ENCODE measurements around the gene ATXN2.
"Not testable (repeated sequence)": the region's sequence is repeated elsewhere in the genome, so short reads cannot be mapped to it uniquely, and the experiment has no call there.

The ATXN2 gene

GRCh38 chr12:111600205-111600642 lies 1.1 kb upstream of the ATXN2 start:
- no peak for DNase-seq

DNA sequence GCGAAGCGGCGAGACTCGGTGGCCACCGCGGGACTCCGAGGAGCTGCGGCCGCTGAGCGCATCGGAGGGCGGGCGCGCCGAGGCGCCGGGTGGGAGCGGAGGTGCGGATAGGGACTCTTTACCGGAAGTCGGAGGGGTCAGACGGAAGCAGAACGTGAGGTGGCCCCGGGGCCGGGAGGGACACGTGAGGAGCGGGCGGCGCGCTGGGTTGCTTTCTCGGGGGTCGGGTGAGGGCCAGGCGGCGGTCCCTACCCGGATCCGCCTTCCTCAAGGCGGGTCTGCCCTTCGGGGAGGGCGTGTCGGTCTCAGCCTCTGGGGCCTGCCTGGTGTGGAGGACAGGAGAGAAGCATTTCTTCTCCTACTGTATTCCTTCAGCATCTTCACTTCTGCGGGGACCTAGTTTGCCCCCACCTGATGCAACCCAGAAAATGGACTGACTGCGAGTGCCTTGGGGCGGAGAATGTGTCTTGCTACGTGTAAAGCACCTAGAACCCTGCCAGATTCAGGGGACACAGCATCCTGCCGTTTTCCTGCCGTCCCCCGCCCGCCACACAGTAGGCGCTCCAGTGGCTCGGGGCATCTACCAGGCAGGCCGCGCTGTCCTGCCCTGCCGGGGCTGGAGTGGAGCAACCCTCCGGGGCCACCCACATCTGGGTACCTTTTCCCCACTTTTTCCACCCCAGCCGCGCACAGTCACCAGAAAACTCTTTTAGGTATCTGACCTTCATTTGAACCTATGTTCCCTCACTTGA lies 514 bp upstream of the ATXN2 start:
- peak; percentile 88 for DNase-seq

DNA sequence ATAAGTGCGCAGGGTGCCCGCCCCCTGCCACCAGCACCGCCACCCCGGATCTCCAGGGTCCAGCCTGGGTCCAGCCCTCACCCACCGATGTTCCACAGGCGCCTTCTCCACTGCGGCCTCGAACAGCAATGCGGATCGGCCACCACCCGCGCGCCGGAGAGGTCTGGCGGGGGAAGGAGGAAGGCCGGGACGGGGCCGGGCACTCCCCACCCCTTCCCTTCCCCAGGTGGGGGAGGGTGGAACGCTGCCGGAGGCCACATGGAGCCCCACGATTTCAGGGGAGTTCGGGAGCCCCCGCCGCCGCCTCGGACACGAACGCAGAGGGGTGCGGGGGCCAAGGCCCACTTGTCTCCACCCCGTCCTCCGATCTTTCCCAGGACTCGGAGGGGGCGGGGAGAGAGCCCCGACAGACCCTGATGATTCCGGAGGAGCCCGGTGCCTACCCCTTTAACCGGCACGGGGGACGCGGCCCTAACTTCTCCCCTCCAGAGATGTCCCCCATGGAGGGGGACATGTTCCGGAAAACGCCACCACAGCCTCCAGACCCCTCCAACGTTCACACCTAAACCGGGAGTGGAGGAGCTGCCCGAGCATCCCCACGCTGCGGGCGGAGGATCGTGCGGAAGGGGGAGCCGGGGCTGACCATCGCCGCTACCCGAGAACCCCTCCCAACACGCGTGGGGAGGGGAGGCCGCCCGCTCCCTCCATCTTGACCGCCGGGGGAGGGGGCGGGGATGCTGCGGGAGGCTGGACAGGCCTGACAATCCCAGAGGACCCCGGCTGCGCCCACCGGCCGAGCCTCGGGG lies 1.1 kb downstream of the ATXN2 start:
- DNase-seq, result peak; percentile 27

- DNase-seq, result peak; percentile 45
These were observed 1.9 kb downstream of the ATXN2 start for GRCh38 chr12:111596985-111597830.

- DNase-seq, result not testable (repeated sequence)
These were observed 3.7 kb downstream of the ATXN2 start for GRCh38 chr12:111595341-111595835.

GRCh38 chr12:111591399-111592010 lies 7.6 kb downstream of the ATXN2 start:
- DNase-seq, result not testable (repeated sequence)

DNA sequence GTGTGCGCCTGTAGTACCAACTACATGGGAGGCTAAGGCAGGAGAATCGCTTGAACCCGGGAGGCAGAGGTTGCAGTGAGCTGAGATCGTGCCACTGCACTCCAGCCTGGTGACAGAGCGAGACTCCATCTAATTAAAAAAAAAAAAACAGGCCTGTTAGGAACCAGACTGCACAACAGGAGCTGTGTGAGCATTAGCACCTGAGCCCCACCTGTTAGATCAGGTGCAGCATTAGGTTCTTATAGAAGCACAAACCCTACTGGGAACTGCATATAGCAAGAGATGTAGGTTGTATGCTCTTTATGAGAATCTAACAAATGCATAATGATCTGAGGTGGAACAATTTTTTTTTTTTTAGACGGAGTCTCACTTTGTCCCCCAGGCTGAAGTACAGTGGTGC lies 8.6 kb downstream of the ATXN2 start:
- DNase-seq, result no peak

DNA sequence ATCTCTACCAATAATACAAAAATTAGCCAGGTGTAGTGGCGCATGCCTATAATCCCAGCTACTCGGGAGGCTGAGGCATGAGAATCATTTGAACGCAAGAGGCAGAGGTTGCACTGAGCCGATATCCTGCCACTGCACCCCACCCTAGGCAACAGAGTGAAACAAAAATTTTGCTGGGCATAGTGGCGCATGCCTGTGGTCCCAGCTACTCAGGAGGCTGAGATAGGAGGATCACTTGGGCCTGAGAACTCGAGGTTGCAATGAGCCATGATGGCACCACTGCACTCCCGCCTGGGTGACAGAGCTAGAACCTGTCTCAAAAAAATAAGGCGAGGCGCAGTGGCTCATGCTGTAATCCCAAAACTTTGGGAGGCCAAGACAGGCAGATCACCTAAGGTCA lies 9.5 kb downstream of the ATXN2 start:
- no peak for DNase-seq

DNA sequence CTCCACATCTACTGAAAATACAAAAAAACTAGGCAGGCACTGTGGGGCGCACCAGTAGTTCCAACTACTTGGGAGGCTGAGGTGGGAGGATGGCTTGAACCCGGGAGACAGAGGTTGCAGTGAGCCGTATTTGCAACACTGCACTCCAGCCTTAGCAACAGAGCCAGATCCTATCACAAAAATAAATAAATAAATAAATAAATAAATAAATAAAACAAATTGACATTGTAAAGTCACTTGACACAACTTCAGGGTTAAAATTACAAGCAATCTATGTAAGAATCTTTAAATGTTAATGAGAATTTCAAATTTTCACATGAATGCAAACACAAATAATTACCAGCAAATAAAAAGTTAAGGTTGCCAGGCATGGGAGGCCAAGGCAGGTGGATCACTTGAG lies 11.1 kb downstream of the ATXN2 start:
- no peak for DNase-seq

GRCh38 chr12:111586986-111587385 lies 12.1 kb downstream of the ATXN2 start:
- no peak for DNase-seq

GRCh38 chr12:111585690-111586089 lies 13.4 kb downstream of the ATXN2 start:
- DNase-seq, result no peak

GRCh38 chr12:111584959-111585358 lies 14.2 kb downstream of the ATXN2 start:
- no peak for DNase-seq

- DNase-seq, result not testable (repeated sequence)
These were observed 15.6 kb downstream of the ATXN2 start for GRCh38 chr12:111583506-111583905.

GRCh38 chr12:111582133-111582747 lies 16.9 kb downstream of the ATXN2 start:
- no peak for DNase-seq

GRCh38 chr12:111581434-111582132 lies 17.5 kb downstream of the ATXN2 start:
- no peak for DNase-seq

GRCh38 chr12:111580737-111581136 lies 18.4 kb downstream of the ATXN2 start:
- DNase-seq, result no peak

DNA sequence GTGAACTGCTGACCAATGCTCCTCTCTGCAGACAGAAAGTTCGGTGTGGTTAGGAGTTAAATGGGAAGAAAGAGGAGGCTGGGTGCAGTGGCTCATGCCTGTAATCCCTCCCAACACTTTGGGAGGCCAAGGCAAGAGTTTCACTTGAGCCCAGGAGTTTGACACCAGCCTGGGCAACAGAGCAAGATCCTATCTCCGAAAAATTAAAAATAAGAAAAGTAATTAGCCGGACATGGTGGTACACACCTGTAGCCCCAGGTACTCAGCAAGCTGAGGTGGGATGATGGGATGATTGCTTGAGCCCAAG lies 19.0 kb downstream of the ATXN2 start:
- DNase-seq, result no peak

DNA sequence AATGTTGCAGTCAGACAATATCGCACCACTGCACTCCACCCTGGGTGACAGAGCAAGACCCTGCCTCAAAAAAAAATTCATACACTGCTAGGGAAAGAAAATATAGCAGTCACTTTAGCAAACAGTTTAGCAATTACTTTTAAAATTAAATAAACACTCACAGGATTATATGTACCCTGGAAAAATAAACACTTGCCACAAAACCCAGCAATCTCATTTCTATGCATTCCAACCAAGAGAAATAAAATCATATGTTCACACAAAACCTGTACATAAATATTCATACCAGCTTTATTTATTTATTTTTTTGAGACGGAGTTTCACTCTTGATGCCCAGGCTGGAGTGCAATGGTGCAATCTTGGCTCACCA lies 20.2 kb downstream of the ATXN2 start:
- DNase-seq, result no peak

DNA sequence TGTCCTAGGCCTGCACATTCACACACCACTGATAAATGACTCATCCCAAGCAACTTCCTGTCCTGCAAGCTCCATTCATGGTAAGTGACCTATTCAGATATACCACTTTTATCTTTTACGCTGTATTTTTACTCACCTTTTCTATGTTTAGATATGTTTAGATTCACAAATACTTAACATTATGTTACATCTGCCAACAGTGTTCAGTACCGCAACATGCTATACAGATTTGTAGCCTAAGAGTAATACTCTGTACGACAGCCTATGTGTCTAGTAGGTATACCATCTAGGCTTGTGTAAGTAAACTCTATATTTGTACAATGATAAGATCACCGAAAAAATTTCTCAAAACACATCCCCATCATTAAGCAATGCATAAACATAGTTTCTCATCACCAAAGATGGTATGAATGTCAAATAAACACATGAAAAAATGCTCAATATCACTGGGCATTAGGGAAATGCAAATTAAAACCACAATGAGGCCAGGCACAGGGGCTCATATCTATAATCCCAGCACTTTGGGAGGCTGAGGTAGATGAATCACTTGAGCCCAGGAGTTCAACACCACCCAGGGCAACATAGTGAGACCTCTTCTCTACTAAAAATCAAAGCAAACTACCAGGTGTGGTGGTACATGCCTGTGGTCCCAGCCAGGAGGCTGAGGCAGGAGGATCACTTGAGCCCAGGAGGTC lies 20.7 kb downstream of the ATXN2 start:
- no peak for DNase-seq

DNA sequence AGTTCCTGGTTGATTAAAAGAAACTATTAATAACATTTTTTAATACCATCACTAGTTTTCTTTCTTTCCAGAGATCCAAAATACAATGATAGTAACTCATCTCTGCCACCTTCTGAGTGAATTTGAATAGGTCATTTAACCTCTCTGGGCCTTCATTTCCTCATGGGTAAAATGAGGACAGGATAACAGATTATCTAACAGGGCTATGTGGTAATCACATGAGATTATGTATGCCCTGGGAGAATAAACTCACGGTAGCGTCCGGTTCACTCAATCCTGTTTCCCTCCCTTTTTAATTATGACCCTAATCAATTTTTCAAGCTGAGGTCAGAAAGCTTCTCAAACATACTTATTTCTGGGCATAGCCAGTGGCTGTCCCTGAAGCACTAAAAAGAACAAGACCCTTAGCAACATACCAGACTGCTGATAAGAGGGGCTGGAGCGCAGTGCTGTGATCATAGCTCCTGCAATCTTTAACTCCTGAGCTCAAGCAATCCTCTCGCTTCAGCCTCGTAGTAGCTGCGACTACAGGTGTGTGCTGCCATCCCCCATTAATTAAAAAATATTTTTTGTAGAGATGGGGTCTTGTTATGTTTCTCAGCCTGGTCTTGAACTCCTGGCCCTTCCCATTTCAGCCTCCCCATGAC lies 24.2 kb downstream of the ATXN2 start:
- no peak for DNase-seq

- DNase-seq, result no peak
These were observed 25.6 kb downstream of the ATXN2 start for GRCh38 chr12:111573476-111573875.
